H9 (cell line): ENCODE measurements around the gene ZNF684. TPM values are rescaled to one million over a fixed set of nuclear protein-coding genes. Genes with fewer than 3 reads are reported as not detected.

ENCODE experiments used
- DNase-seq: peaks from one replicate; pipeline ENCODE4 v3.0.0-alpha.2; 2017
- H2AFZ ChIP-seq: one replicate; pipeline ENCODE4 v1.6.1; 2013; ENCODE audit warnings: mild to moderate bottlenecking, low read length, control low read depth, moderate library complexity
- H2AK5ac ChIP-seq: 2 replicates; pipeline ENCODE4 v1.6.1; 2013; ENCODE audit warnings: low read length, control low read depth, mixed read lengths; ENCODE audit not compliant: insufficient read length
- H2BK120ac ChIP-seq: one replicate; pipeline ENCODE4 v1.6.1; 2013; ENCODE audit warnings: low read depth, mild to moderate bottlenecking, low read length, control low read depth, inconsistent platforms; ENCODE audit not compliant: poor library complexity, severe bottlenecking
- H2BK12ac ChIP-seq: 2 replicates; pipeline ENCODE4 v1.6.1; 2013; ENCODE audit warnings: low read length, control low read depth, mixed read lengths, low read depth; ENCODE audit not compliant: insufficient read length
- H2BK15ac ChIP-seq: 2 replicates; pipeline ENCODE4 v1.6.1; 2013; ENCODE audit warnings: low read depth, low read length, control low read depth
- H2BK20ac ChIP-seq: one replicate; pipeline ENCODE4 v1.6.1; 2013; ENCODE audit warnings: low read depth, mild to moderate bottlenecking, low read length, control low read depth, inconsistent platforms; ENCODE audit not compliant: poor library complexity, severe bottlenecking
- H2BK5ac ChIP-seq: 2 replicates; pipeline ENCODE4 v1.6.1; 2013; ENCODE audit warnings: low read length, control low read depth, mixed read lengths; ENCODE audit not compliant: insufficient read length
- H3K14ac ChIP-seq: 2 replicates; pipeline ENCODE4 v1.6.1; 2013; ENCODE audit warnings: low read length, control low read depth; ENCODE audit not compliant: insufficient read depth
- H3K18ac ChIP-seq: 2 replicates; pipeline ENCODE4 v1.6.1; 2013; ENCODE audit warnings: low read depth, mild to moderate bottlenecking, mixed read lengths, low read length, control low read depth; ENCODE audit not compliant: insufficient read length
- H3K23ac ChIP-seq: 2 replicates; pipeline ENCODE4 v1.6.1; 2013; ENCODE audit warnings: low read length, control low read depth, mixed read lengths, low read depth; ENCODE audit not compliant: insufficient read length
- H3K23me2 ChIP-seq: 2 replicates; pipeline ENCODE4 v1.6.1; 2013; ENCODE audit warnings: low read depth, mild to moderate bottlenecking, mixed read lengths, low read length, control low read depth; ENCODE audit not compliant: insufficient read length, poor library complexity, severe bottlenecking
- H3K27ac ChIP-seq: 2 replicates; pipeline ENCODE4 v1.5.1; 2013; ENCODE audit warnings: low read length, control low read depth, mixed read lengths, low read depth; ENCODE audit not compliant: insufficient read length
- H3K27me3 ChIP-seq: 2 replicates; pipeline ENCODE4 v1.6.1; 2013; ENCODE audit warnings: low read length, control low read depth, inconsistent platforms; ENCODE audit not compliant: insufficient read depth
- H3K4ac ChIP-seq: 2 replicates; pipeline ENCODE4 v1.6.1; 2013; ENCODE audit warnings: low read depth, mild to moderate bottlenecking, control low read depth, inconsistent platforms, low read length, moderate library complexity
- H3K4me1 ChIP-seq: 2 replicates; pipeline ENCODE4 v1.6.1; 2013; ENCODE audit warnings: low read length, control low read depth, inconsistent platforms; ENCODE audit not compliant: insufficient read depth
- H3K4me2 ChIP-seq: 2 replicates; pipeline ENCODE4 v1.6.1; 2013; ENCODE audit warnings: low read length, control low read depth, mixed read lengths; ENCODE audit not compliant: insufficient read length, insufficient read depth
- H3K56ac ChIP-seq: 2 replicates; pipeline ENCODE4 v1.6.1; 2013; ENCODE audit warnings: low read depth, mild to moderate bottlenecking, mixed read lengths, low read length, control low read depth; ENCODE audit not compliant: insufficient read length
- H3K79me1 ChIP-seq: 2 replicates; pipeline ENCODE4 v1.6.1; 2013; ENCODE audit warnings: low read depth, mild to moderate bottlenecking, moderate library complexity, low read length, control low read depth, inconsistent platforms; ENCODE audit not compliant: insufficient read depth, poor library complexity, severe bottlenecking
- H3K79me2 ChIP-seq: 2 replicates; pipeline ENCODE4 v1.6.1; 2013; ENCODE audit warnings: low read length, control low read depth, inconsistent platforms; ENCODE audit not compliant: insufficient read depth
- H3K9ac ChIP-seq: 2 replicates; pipeline ENCODE4 v1.6.1; 2013; ENCODE audit warnings: low read length, control low read depth, mixed read lengths; ENCODE audit not compliant: insufficient read length; ENCODE audit errors: extremely low read depth
- H3K9me3 ChIP-seq: one replicate; pipeline ENCODE4 v1.6.1; 2013; ENCODE audit warnings: low read depth, low read length, inconsistent platforms; ENCODE audit not compliant: control insufficient read depth
- H3T11ph ChIP-seq: one replicate; pipeline ENCODE4 v1.6.1; 2013; ENCODE audit warnings: mild to moderate bottlenecking, low read length, control low read depth, inconsistent platforms
- H4K20me1 ChIP-seq: one replicate; pipeline ENCODE4 v1.6.1; 2013; ENCODE audit not compliant: control insufficient read depth, insufficient read length, insufficient read depth
- H4K5ac ChIP-seq: 2 replicates; pipeline ENCODE4 v1.6.1; 2013; ENCODE audit warnings: low read depth, mild to moderate bottlenecking, mixed read lengths, low read length, control low read depth; ENCODE audit not compliant: insufficient read length
- H4K8ac ChIP-seq: replicated peaks from 2 replicates; pipeline ENCODE4 v1.6.1; 2013; ENCODE audit warnings: low read length, control low read depth, mixed read lengths, low read depth; ENCODE audit not compliant: insufficient read length
- H4K91ac ChIP-seq: 2 replicates; pipeline ENCODE4 v1.6.1; 2013; ENCODE audit warnings: low read depth, mild to moderate bottlenecking, moderate library complexity, mixed read lengths, low read length, control low read depth; ENCODE audit not compliant: insufficient read length
- H3K27ac Mint-ChIP-seq, 3 experiments: 2 replicates in 2 of 3; 3 replicates in 1 of 3; pipeline ENCODE4 v1.8.0; 2020 to 2021; ENCODE audit warnings: mixed read lengths in 3 of 3, mild to moderate bottlenecking in 1 of 3, moderate library complexity in 1 of 3
- H3K27me3 Mint-ChIP-seq: 2 replicates; pipeline ENCODE4 v1.8.0; 2021; ENCODE audit warnings: low read depth, mild to moderate bottlenecking, moderate library complexity, mixed read lengths
- H3K36me3 Mint-ChIP-seq, 3 experiments: 2 replicates in 2 of 3; 3 replicates in 1 of 3; pipeline ENCODE4 v1.8.0; 2020 to 2021; ENCODE audit warnings: low read depth in 3 of 3, mixed read lengths in 3 of 3; ENCODE audit not compliant: insufficient read depth in 1 of 3
- H3K4me1 Mint-ChIP-seq, 2 experiments: 2 replicates each; pipeline ENCODE4 v1.8.0; 2020; ENCODE audit warnings: mixed read lengths in 2 of 2
- H3K4me3 Mint-ChIP-seq, 2 experiments: 2 replicates in 1 of 2; 3 replicates in 1 of 2; pipeline ENCODE4 v1.8.0; 2020 to 2021; ENCODE audit warnings: mild to moderate bottlenecking in 2 of 2, mixed read lengths in 2 of 2, moderate library complexity in 1 of 2
- H3K9me3 Mint-ChIP-seq, 2 experiments: 2 replicates in 1 of 2; 3 replicates in 1 of 2; pipeline ENCODE4 v1.8.0; 2020; ENCODE audit warnings: mild to moderate bottlenecking in 2 of 2, mixed read lengths in 2 of 2, moderate library complexity in 1 of 2
- WGBS: extraction: QIAGEN DNeasy Blood & Tissue Kit; methylation state at CpG from one replicate; pipeline ENCODE4 v1.1.7; 2013; ENCODE audit warnings: missing lambda C conversion rate, low lambda C conversion rate, mixed read lengths; ENCODE audit not compliant: insufficient read length; ENCODE audit errors: extremely low coverage; 5-methylcytosine and 5-hydroxymethylcytosine counted together
- total RNA-seq: library from RNA; stranded (reverse); gene quantifications from 2 replicates; pipeline ENCODE4 v1.2.1, GENCODE V29; 2021
- TF ChIP-seq, protein P1 (sequence below): fragments of 200-600 bp; sonication (generic); conservative IDR thresholded peaks from 3 replicates; pipeline ENCODE4 v1.8.0; 2021; ENCODE audit warnings: antibody characterized with exemption, mild to moderate bottlenecking

The ZNF684 gene
- total RNA-seq, 1 experiment from 2014 or later = 6.5 TPM

DNA sequence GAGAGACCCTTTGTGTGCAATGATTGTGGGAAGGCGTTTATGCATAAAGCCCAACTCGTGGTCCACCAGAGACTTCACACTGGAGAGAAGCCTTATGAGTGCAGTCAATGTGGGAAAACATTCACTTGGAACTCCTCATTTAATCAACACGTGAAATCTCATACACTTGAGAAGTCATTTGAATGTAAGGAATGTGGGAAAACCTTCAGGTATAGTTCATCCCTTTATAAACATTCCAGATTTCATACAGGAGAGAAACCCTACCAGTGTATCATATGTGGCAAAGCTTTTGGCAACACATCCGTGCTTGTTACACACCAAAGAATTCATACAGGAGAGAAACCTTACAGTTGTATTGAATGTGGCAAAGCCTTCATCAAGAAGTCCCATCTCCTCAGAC lies 15.5 kb downstream of the ZNF684 start:
- Histone ChIP-seq H3K27ac (no peak overlapping the region), H3K4ac (no peak overlapping the region), H3K18ac (no peak overlapping the region), H3K56ac (no peak overlapping the region), H3K27me3 (no peaks in the 10 kb centered on the region), H2BK5ac (no peak overlapping the region), H3T11ph (no peak overlapping the region), H3K23ac (no peak overlapping the region), H4K5ac (no peak overlapping the region), H4K8ac (no peak overlapping the region), H2BK12ac (no peak overlapping the region), H3K14ac (no peak overlapping the region), H2BK20ac (no peak overlapping the region), H2BK15ac (no peak overlapping the region), H3K9me3 (peaks cover 14% of the 10 kb centered on the region), H3K79me1 (no peaks in the 10 kb centered on the region), H3K79me2 (no peaks in the 10 kb centered on the region), H3K23me2 (no peaks in the 10 kb centered on the region), H3K4me2 (no peak overlapping the region), H2AK5ac (no peak overlapping the region), H4K20me1 (no peaks in the 10 kb centered on the region), H2BK120ac (no peak overlapping the region), H2AFZ (no peak overlapping the region), H3K9ac (no peak overlapping the region), H3K4me1 (no peaks in the 10 kb centered on the region), H4K91ac (no peak overlapping the region)
- H3K27me3 Mint-ChIP-seq = no peaks in the 10 kb centered on the region; the same call in 1 of the 2 replicates
- no peak for DNase-seq
- no peaks in the 10 kb centered on the region for H3K4me1 Mint-ChIP-seq
- H3K4me3 Mint-ChIP-seq = no peak overlapping the region
- peaks cover 52 to 57% (median 57%) of the 10 kb centered on the region in 3 experiments for H3K36me3 Mint-ChIP-seq
- no CpG with 5 or more reads among the region's 4 CpGs for WGBS
- H3K27ac Mint-ChIP-seq = no peak overlapping the region
- H3K9me3 Mint-ChIP-seq = peaks cover 30 to 34% of the 10 kb centered on the region in 2 experiments
- TF ChIP-seq, protein P1, sequence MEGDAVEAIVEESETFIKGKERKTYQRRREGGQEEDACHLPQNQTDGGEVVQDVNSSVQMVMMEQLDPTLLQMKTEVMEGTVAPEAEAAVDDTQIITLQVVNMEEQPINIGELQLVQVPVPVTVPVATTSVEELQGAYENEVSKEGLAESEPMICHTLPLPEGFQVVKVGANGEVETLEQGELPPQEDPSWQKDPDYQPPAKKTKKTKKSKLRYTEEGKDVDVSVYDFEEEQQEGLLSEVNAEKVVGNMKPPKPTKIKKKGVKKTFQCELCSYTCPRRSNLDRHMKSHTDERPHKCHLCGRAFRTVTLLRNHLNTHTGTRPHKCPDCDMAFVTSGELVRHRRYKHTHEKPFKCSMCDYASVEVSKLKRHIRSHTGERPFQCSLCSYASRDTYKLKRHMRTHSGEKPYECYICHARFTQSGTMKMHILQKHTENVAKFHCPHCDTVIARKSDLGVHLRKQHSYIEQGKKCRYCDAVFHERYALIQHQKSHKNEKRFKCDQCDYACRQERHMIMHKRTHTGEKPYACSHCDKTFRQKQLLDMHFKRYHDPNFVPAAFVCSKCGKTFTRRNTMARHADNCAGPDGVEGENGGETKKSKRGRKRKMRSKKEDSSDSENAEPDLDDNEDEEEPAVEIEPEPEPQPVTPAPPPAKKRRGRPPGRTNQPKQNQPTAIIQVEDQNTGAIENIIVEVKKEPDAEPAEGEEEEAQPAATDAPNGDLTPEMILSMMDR = no peak
